BE2C (cell line): ENCODE measurements around the gene UNC45B.

ENCODE experiments used
- DNase-seq: peaks from one replicate; pipeline ENCODE4 v3.0.0-alpha.2; 2020
- H3K27me3 ChIP-seq: fragments of 250-450 bp; sonication (Bioruptor Pico); 2 replicates; pipeline ENCODE4 v1.5.1; 2020; ENCODE audit warnings: mild to moderate bottlenecking
- H3K36me3 ChIP-seq: fragments of 250-450 bp; sonication (Bioruptor Pico); 2 replicates; pipeline ENCODE4 v1.5.1; 2020; ENCODE audit warnings: mild to moderate bottlenecking
- H3K4me1 ChIP-seq: fragments of 250-450 bp; sonication (Bioruptor Pico); 2 replicates; pipeline ENCODE4 v1.5.1; 2020
- H3K4me3 ChIP-seq: 2 replicates; pipeline ENCODE4 v1.5.1; 2011; ENCODE audit warnings: low read depth, low read length
- H3K9me3 ChIP-seq: fragments of 250-450 bp; sonication (Bioruptor Pico); 2 replicates; pipeline ENCODE4 v1.5.1; 2020
- CTCF ChIP-seq: IDR thresholded peaks from 2 replicates; pipeline ENCODE4 v1.5.1; 2012; ENCODE audit warnings: mild to moderate bottlenecking, low read depth, low read length

UNC45B gene

GRCh38 chr17:35132816-35133550, 14.6 kb upstream of the UNC45B start:
- no peak for TF ChIP-seq CTCF
- Histone ChIP-seq H3K9me3 (no peaks in the 10 kb centered on the region), H3K27me3 (no peaks in the 10 kb centered on the region), H3K4me3 (no peak overlapping the region), H3K36me3 (peaks cover 69% of the 10 kb centered on the region), H3K4me1 (no peaks in the 10 kb centered on the region)
- DNase-seq, result no peak

DNA sequence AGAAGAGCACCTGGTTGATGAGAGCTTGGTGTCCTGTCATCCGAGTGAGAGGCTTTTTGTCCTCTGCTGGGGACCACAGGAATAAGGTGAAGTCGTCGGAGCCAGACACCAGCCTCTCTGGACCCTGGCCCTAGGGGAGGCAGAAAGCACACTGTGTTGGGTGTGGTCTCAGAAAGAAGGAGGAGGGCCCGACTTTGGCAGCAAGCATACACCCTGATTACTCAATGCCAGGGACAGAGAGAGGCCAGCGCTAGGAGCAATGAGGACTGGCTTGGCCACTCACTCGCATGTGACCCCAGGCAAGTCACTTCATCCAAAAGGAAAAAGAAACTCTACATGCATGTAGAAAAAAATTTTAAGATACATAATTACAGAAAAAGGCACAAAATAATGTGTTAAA, 12.3 kb upstream of the UNC45B start:
- H3K36me3 ChIP-seq, result peaks cover 92% of the 10 kb centered on the region

GRCh38 chr17:35138218-35138617, 9.4 kb upstream of the UNC45B start:
- no peaks in the 10 kb centered on the region; the same call in 1 of the 2 replicates for H3K27me3 ChIP-seq

More for the DNA sequence above, 12.3 kb upstream of the UNC45B start:
- no peaks in the 10 kb centered on the region for H3K9me3 ChIP-seq
- DNase-seq, result no peak
- no peaks in the 10 kb centered on the region for H3K4me1 ChIP-seq
- no peak overlapping the region for H3K4me3 ChIP-seq
- no peaks in the 10 kb centered on the region for H3K27me3 ChIP-seq
- TF ChIP-seq CTCF, result no peak

GRCh38 chr17:35141681-35142466, 5.7 kb upstream of the UNC45B start, which contains the start of gene NLE1:
Gene NLE1 (minus strand): TSS chr17:35142303. CDS start chr17:35142275, 28 bp downstream.
- DNase-seq, result peak; percentile 89

More at GRCh38 chr17:35138218-35138617, 9.4 kb upstream of the UNC45B start:
- TF ChIP-seq CTCF, result no peak
- H3K36me3 ChIP-seq, result peaks cover 74% of the 10 kb centered on the region
- no peak overlapping the region for H3K4me3 ChIP-seq
- H3K4me1 ChIP-seq, result no peaks in the 10 kb centered on the region
- no peaks in the 10 kb centered on the region for H3K9me3 ChIP-seq
- DNase-seq, result no peak

GRCh38 chr17:35142467-35142796, 5.2 kb upstream of the UNC45B start:
- DNase-seq, result no peak
- Histone ChIP-seq H3K4me1 (no peaks in the 10 kb centered on the region), H3K27me3 (no peaks in the 10 kb centered on the region; the same call in 1 of the 2 replicates), H3K9me3 (no peaks in the 10 kb centered on the region), H3K4me3 (peak overlapping the region; percentile 99), H3K36me3 (peaks cover 32% of the 10 kb centered on the region)
- TF ChIP-seq CTCF, result no peak

More at GRCh38 chr17:35141681-35142466, 5.7 kb upstream of the UNC45B start, which contains the start of gene NLE1:
- no peaks in the 10 kb centered on the region for H3K9me3 ChIP-seq
- H3K36me3 ChIP-seq, result peaks cover 38% of the 10 kb centered on the region
- peak within 1 kb of the TSS; percentile 99 for H3K4me3 ChIP-seq
- no peaks in the 10 kb centered on the region; the same call in 1 of the 2 replicates for H3K27me3 ChIP-seq
- TF ChIP-seq CTCF, result peak; percentile 78
- H3K4me1 ChIP-seq, result no peaks in the 10 kb centered on the region

GRCh38 chr17:35144840-35145239, 2.8 kb upstream of the UNC45B start:
- H3K4me3 ChIP-seq, result no peak overlapping the region
- H3K27me3 ChIP-seq, result no peaks in the 10 kb centered on the region; the same call in 1 of the 2 replicates
- no peaks in the 10 kb centered on the region for H3K4me1 ChIP-seq
- H3K36me3 ChIP-seq, result peaks cover 8% of the 10 kb centered on the region
- no peak for DNase-seq
- no peaks in the 10 kb centered on the region for H3K9me3 ChIP-seq
- TF ChIP-seq CTCF, result no peak
